T1000 (cell line): ENCODE measurements around the gene FTO.

Source experiments
- DNase-seq: peaks from one replicate; lab custom pipeline; 2025; ENCODE audit warnings: mixed read lengths; lab: John Stamatoyannopoulos, UW

FTO gene

GRCh38 chr16:53711390-53711789 is 7.4 kb downstream of the FTO start:
- DNase-seq, result no peak

GRCh38 chr16:53712065-53712464 is 8.1 kb downstream of the FTO start:
- DNase-seq, result no peak

- no peak for DNase-seq
Measured at GRCh38 chr16:53713403-53714204, 9.6 kb downstream of the FTO start.

GRCh38 chr16:53714205-53715022 is 10.5 kb downstream of the FTO start:
- no peak for DNase-seq

- no peak for DNase-seq
Measured at GRCh38 chr16:53715023-53715384, 11.0 kb downstream of the FTO start.

- no peak for DNase-seq
Measured at GRCh38 chr16:53717577-53717976, 13.6 kb downstream of the FTO start.

- DNase-seq, result no peak
Measured at GRCh38 chr16:53721017-53721416, 17.1 kb downstream of the FTO start.

- DNase-seq, result no peak
Measured at GRCh38 chr16:53726625-53727024, 22.7 kb downstream of the FTO start.

- DNase-seq, result no peak
Measured at GRCh38 chr16:53730693-53731092, 26.7 kb downstream of the FTO start.

GRCh38 chr16:53732296-53732929 is 28.5 kb downstream of the FTO start:
- no peak for DNase-seq

GRCh38 chr16:53734908-53735307 is 31.0 kb downstream of the FTO start:
- DNase-seq, result no peak

- no peak for DNase-seq
Measured at GRCh38 chr16:53736297-53736696, 32.3 kb downstream of the FTO start.

- DNase-seq, result no peak
Measured at GRCh38 chr16:53737552-53737951, 33.6 kb downstream of the FTO start.

- DNase-seq, result no peak
Measured at GRCh38 chr16:53740476-53740875, 36.5 kb downstream of the FTO start.

- DNase-seq, result no peak
Measured at GRCh38 chr16:53740933-53741531, 37.1 kb downstream of the FTO start.

- DNase-seq, result no peak
Measured at GRCh38 chr16:53741546-53741945, 37.6 kb downstream of the FTO start.

- no peak for DNase-seq
Measured at GRCh38 chr16:53743149-53743566, 39.2 kb downstream of the FTO start.

GRCh38 chr16:53744449-53744848 is 40.5 kb downstream of the FTO start:
- no peak for DNase-seq

- no peak for DNase-seq
Measured at GRCh38 chr16:53745086-53745485, 41.1 kb downstream of the FTO start.

- DNase-seq, result no peak
Measured at GRCh38 chr16:53745753-53746266, 41.9 kb downstream of the FTO start.

GRCh38 chr16:53752560-53752959 is 48.6 kb downstream of the FTO start:
- no peak for DNase-seq

GRCh38 chr16:53753431-53753830 is 49.5 kb downstream of the FTO start:
- DNase-seq, result no peak
